HG03571 (cell line): ENCODE measurements around the gene HINT2.

Source experiments
- ATAC-seq: cut with Tn5 transposase; IDR thresholded peaks from one replicate; pipeline ENCODE4 v1.9.1; 2021; ENCODE audit not compliant: unreplicated experiment

HINT2 gene

DNA sequence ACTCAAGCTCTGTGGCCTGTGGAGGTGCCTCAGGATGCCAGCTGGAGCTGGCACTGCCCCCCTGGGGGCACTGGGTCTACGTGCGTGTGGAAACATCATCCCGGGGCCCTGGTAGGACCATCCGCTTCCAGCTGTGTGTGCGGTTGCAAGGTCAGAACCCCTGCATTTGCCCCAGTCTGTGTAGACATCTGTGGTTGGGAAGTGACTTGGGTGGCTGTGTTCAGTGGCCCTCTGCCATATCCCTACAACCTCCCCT, 26.7 kb upstream of the HINT2 start:
- ATAC-seq: no peak

DNA sequence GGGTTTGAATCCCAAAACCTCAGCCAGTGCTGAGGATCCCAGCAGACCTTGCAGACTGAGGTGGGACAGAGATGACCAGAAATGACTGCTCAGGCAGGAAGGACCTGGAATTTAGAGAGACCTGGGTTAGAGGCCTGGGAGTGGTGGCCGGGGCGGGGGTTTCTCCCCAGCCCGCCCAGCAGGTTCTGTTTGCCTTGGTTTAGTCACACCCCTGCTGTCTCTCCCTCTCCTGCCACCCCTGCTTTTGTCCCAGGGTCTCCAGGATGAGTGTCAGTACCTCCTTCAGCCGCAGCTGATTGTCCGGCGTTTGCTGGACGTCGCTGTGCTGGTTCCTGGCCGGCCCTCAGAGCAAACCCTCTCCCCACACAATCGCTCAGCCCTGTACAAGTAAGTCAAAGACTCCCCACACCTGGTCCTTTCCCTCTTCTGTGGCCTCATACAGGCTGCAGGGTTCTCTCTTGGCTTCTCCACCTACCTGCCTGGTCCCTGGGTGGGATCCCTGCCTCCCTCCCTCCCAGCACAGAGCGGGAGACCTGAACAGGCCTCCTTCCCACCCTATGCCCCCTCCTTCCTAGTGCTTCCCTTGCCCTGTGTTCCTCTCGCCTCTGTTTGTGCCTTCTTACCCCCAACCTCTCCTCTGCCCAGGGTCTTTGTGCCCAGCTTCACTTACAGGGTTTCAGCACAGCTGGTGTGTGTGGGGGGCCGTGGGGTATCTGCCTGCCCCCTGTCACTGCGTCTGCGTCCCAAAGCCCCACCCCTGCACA, 26.2 kb upstream of the HINT2 start:
- ATAC-seq: no peak

DNA sequence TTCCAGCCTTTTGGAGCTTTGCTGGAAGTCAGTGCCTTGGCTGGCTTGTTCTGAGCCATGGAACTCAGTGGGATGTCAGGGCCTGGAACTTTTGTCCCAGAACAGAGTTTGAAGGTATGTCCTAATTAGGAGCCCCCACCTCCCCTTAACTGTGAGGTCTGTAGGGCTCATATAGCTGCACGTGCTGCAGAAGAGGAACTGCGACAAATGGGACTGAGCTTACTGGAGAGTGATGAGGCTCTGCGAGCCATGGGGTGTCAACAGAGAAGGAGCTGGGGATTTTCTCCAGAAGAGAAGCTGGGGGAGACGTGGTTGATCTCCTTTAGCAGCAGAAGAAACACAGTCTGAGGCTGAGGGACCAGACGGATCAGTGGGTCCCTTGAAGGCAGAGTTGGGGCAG, 25.1 kb upstream of the HINT2 start:
- no peak for ATAC-seq

DNA sequence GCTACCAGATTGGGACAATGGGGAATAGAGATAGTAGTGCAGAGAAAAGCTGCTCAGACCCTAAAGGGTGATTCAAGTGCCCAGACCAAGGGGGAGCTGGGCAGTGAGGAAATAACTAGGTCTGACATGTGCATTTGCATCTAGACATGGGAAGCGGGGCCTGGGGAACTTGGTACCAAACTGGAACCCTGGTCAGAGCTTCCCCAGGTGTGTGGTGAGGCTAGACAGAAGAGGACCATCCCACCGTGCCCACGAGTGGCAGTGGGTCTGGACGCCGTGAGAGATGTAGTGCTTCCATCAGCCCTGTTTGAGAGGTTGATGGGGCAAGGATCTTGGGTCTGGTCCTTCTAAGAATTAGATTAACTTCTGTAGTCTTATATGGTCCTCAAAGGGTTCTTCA, 21.8 kb upstream of the HINT2 start:
- no peak for ATAC-seq

DNA sequence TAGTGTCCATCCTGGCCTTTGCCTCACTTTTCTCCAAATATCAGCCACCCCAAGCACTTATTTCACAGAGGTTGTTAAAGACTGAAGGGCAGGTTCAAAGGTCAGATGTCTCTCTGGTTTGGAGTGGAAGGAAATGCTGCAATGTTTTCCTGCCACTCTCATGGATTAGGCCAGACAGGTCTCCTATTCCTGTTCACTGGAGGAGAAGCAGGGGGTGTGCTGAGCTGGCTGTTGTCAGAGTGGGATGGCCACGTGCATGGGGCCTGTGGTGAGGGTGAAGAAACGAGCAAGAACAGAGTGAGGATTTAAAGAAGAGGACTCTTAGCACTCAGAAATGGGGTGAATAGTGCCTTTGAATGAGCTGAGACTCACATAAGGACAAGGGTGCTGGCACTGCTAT, 20.9 kb upstream of the HINT2 start:
- no peak for ATAC-seq

DNA sequence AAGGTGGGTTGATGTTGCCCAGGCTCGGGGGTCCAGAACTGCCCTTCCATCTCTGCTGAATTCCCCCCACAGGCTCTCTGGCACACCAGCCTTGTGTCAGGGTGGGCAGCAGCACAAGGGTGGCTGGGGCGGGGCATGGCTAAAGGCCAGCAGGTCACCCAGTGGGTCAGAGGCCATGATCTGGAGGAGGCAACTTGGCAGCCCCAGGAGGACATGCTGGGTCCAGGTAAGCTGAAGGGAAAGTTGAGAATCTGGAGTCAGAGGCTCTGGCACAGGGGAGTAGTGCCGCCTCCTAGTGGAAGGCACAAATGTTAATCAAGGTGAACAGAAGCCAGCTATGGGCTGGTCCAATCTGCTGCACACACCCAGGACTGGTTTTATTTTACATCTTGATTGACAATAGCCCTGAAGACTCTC, 20.4 kb upstream of the HINT2 start:
- ATAC-seq: no peak

DNA sequence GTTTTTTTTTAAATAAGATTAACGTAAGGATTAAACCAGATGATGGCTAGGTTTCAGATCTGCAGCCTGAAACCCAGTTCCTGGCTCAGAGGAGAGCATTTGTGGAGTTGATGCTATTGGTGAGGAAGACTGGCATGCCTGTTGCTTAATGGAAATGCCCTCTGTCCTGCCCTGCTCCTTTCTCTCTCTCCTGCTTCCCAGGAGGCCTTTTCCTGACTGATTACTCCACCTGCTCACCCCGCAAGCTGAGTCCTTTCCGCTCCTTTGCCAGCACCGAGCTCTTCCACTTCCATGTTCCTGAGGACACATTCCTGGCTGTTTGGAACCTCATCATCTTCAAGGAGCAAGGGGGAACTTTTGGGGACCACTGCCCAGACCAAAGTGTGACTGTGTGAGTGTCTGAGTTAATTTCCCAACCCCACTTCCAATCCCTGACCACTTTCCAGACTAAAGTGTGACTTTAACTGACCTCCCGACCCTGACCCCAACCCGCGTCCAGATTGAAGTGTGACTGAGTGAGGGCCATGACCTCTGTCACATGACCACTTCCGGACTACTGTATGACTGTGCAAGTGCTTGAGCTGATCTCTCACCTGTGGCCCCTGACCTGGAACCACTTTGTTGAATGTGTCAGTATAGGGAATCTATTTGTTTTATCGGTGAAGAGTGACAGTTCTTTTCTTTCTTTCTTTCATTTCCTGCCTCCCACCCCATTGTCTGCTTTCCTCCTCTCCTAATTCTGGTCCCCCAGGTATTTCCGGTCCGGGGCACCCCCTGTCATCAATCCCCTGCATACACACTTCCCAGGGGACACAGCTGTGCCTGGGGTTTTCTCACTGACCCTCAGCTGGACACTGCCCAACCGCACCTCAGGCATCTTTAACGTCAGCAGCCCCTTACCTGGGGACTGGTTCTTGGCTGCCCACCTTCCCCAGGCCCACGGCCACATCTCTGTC, 19.7 kb upstream of the HINT2 start:
- no peak for ATAC-seq

DNA sequence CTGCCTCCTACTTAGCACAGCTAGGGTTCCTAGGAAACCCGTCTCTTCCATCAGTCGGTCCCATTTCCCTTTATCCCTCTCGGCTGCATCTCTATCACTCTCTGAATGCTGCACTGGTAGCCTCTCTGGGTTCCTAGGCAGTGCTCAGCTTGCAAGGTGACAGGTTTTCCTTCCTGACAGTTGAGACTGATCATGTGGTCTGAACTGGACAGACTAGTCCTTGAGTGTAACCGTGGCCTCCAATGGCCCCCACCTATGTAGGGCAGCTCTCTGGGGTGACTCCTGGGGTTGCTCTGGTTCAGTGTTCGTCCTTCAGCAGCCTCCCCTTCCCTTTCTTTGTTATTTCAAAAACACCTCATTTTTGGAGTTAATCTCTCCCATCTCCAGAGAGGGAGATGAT, 18.0 kb upstream of the HINT2 start:
- no peak for ATAC-seq

DNA sequence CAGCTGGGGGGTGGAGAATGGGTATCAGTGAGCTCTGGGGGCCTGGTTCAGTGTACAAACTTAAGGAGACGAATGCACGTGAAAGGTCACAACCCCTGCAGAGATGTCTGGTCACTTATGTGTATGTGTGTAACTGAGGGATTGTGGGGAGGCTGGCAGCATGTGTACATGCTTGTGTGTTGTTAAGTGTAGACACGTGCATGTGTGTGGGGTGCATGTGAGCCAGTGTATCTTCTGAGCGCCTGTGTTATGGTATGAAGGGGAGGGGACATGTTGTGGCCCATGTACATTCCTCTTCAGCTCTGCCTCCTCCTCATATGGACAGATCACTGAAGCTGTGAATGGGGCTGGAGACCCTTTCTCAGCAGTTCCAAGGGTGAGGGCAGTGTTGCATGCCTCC, 16.2 kb upstream of the HINT2 start:
- no peak for ATAC-seq

DNA sequence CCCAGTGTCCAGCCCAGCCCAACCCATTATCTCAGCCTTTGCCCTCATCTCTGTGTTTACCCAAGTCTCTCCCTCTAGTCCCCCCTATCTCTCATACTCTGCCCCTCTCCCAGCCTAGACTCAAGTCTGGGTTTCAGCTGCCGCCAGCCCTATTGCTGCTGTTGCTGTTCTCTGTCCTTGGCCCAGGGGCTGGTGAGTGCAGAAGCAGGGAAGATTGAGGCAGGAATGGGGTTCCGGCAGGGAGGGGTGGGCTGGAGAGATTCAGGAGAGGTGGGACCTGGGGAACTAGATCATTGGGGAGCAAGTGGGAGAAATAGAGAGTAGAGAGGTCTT, 14.9 kb upstream of the HINT2 start:
- no peak for ATAC-seq

DNA sequence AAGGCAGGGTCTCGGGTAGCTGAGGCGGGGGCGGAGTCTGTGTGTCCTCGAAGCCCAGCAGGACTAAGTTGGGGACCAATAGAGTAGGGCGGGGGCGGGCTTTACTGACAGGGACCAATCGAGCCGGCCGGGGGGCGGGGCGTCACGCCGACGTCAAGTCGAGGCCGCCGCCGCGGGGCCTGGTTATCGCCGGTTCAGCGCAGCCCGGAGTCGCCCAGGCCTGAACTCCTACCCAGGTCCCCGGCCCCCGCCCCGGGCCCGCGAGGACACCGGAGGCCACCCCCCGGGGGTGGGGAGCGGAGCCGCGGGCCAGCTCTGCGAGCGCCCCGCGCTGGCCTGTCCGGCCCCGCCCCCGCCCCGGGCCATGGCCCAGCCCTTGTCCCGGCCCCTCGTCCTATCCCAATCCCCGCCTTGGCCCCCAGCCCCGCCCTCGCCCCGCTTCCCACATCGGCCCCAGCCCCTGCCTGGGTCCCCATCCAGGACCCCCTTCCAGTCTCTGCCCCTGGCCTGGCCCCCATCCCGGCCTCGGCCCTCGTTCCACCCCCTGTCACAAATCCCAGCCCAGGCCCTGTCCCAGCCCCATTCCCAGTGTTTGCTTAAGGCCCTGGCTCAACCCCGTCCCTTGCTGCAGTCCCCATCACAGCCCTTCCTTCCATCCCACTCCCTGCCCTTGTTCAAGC, 14.4 kb upstream of the HINT2 start, which contains the start of gene TMEM8B:
Gene TMEM8B, plus strand, starts transcription at position 145 of the 680 bp plus-strand sequence. Its CDS starts 220 bp downstream, at position 365.
- ATAC-seq: peak; percentile 63

DNA sequence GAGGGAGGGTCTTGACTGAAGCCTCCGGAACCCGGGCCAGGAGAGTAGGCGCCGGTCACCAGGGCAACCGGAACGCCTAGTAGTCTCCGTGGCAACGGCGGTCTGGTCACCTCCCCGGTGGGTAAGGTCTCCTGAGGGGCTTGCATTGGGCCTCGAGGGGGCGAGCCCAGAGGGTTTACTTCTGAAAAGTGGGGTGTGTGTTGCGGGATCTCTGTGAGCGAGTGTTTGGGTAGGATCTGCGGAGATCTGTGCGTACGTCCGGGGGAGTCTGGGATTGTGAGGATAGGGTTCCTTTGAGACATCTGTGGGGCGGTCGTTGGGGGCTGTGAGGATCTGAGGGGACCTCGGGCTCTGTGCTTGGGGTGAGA, 13.9 kb upstream of the HINT2 start, which contains the start of gene FAM221B:
Gene FAM221B, minus strand, starts transcription at position 17 of the 368 bp plus-strand sequence. CDS start 2,571 bp downstream, outside the sequence.
- ATAC-seq: no peak

DNA sequence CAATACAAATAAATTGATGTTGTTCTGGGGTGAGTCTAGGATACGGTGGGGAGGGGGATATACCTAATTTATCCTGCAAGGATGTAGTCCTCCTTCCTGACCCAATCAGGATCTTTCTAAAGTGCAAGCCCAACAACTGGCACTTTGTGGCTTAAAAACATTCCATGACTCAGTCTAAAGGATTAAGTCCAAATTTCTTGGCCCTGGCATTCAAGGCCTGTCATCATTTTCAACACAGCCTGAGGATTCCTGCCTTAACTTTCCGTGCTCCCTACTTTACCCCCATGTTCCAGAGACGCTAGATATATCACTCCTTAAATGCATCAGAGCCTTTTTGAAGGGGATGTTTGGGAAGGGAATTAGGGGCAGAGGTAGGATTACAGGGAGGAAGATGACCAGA, 12.6 kb upstream of the HINT2 start:
- no peak for ATAC-seq

DNA sequence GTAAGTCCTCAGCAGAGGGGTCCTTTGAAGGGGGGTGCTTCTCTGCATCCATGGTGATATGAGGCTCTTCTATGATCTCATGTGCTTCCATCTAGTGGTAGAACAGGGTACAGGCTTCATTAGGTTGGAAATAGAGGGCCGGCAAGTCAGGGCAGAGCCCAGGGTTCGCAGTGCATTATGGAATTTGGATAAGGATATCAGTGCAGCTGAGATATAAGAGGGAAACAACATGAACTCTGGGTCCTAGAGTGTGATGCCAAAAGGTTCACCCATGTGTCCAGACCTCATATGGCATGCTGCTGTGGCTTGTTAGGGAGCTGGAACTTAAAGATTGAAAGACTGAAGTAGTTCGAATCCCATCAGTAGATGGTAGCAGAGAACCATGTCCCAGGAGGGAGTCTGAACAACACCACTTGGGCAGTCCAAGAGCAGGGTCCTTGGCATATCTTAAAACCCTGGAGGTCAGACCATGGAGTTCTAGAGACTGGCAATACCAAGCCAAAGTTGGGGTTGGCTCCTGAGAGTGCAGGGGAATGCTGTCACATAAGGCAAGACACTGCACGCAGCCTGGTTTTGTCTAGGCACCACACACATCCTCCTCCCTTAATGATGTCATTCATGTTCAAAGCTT, 11.3 kb upstream of the HINT2 start:
- ATAC-seq: peak; percentile 48

DNA sequence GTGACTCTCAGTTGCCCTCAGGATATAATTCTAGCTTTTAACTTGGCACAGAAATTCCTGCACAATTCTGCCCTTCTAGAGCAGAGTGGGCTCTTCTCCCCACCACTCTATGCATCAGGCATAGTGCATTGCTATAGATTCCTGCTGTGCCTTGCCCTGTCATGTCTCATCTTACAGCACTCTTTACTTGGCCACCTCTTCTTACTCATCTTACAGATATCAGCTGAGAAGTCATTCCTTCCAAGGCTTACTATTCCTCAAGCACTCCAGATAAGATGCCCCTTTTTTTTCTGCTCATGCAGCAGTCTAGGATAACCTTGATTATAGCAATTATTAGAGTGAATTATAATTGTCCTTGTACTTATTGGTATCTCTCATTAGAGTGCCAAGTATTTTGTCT, 8.1 kb upstream of the HINT2 start:
- no peak for ATAC-seq

DNA sequence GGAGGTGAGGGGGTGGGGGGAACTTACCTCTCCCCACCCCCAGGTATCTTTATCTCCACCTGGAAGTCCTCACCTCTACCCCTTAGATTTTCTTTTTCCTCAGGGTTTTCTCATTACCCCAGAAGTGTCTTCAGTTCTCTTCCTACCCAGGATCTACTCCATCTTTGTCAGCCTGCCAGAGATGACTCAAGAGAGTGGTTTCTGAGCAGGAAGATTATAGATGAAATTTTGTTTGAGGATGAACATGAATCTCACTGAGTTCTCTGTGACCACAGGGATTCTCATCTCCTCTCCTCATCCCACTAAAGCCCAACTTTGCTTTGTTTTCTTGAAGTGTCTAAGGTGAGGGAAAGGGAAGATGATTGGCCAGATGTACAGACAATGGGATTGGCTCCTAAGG, 5.2 kb upstream of the HINT2 start:
- ATAC-seq: no peak

DNA sequence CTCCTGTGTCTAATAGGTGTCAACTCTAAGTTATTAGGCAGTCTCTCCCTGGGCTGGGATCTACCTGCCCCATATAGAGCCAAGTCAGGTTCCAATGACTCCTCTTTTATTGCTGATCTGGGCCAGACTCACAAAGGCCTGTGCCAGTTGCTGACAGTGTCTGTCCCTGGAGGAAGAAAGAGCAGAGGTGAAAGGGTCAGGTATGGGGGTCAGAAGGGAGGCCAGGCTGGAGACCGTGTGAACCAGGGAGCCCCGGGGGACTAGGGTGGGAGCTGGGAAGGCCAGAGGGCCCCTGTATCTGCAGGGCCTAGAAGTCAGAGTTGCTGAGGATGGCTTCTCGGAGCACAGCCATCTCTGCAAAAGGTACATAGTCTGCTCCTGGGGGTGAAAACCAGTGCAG, 3.5 kb upstream of the HINT2 start:
- ATAC-seq: no peak

DNA sequence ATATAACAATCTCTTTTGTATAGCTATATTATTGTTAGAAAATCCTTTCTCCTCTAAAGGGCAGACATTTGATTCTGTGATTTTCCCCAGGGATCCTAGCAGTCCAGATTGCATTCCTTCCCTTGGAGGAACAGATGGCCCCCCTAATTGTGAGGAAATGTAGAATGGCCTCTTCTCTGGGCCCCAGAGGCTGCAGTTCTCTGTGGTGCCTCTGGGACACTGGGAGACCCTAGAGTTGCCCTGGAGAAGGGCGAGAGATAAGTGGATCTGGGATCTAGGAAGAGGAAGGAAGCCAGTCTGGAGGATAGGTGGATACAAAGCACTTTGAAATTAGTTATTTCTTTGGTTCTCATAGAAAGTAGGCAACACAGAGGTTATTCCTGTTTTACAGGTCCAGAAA, 1.9 kb upstream of the HINT2 start:
- no peak for ATAC-seq

DNA sequence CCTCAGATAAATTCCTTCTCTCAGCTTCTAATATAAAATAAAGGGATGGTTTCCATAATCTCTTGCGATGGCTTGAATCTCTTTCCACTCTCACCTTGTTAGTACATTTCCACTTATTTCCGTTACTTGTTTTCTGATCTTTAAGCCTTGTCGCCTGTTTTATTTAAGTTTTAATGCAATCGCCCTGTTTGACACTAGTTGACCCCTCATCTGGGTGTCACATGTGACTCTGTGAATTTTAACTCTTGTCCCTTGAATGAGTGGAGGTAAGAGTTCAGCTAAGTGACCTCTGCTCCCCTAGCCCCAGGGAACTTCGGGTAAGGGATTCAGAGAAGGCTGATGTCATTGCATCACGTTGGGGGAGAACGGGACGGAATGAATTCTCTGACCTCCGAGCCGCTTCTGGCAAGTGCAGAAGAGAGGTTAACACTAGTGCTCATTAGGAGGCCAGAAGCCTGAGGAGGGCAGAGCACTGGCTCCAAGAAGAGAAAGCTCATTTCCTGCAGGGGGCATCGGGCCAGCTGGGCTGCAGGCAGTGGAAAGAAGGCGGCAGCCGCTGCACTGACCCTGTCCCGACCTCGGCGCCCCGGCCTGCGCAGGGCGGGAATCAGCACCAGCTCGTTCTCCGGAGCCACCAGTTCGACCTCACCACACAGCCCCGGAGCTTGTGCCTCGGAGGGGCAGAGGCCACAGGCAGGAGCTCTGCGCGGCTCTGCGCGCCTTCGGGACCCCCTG, 569 bp downstream of the HINT2 start:
- ATAC-seq: peak; percentile 12

DNA sequence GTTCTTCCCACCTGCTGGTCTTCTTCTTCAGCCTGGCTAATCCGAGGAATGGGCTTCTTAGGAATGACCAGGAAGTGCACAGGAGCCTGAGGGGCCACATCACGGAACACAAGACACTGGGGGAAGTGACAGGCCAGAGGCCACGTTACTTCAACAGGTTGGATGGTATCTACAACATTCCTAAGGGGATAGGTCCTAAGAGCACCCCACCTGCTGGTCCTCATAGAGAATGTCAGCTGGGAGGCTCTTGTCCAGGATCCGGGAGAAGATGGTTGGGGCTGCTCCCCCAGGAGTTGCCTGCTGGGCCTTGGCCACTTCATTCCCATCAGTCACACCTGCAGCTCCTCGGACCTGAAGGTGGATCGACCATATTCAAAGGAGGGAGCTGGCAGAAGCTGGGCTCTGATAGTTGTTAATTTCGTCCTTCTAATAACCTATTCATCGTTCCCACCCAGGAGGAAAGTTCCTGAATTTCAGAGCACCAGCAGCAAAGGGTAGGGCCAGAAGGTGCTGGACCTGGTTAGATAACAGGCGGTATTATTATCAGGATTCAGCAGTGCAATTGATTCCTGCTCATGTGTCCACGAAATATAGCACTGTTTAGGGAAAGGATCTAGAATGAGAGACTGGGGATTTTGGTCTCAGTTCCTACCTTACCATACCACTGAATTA, 1.3 kb downstream of the HINT2 start:
- ATAC-seq: no peak
